SU-DHL-6 (cell line): Measurements from ENCODE around the gene RPS3.

Experiments used
- H2AFZ ChIP-seq: fragments of 200-600 bp; sonication (generic); 2 replicates; pipeline ENCODE4 v1.6.1; 2014; ENCODE audit warnings: low read depth, mild to moderate bottlenecking, moderate library complexity, mixed read lengths, antibody characterized with exemption, low read length; ENCODE audit not compliant: severe bottlenecking
- H3F3A ChIP-seq: fragments of 200-600 bp; shearing (Covaris generic); 2 replicates; pipeline ENCODE4 v1.6.0; 2016; ENCODE audit warnings: antibody characterized with exemption, mild to moderate bottlenecking; ENCODE audit not compliant: insufficient read depth
- H3K27ac ChIP-seq: fragments of 200-600 bp; sonication (generic); 2 replicates; pipeline ENCODE4 v1.5.1; 2016; ENCODE audit warnings: low read depth, mild to moderate bottlenecking, low read length, moderate library complexity, mixed read lengths
- H3K27me3 ChIP-seq: fragments of 200-600 bp; sonication (generic), shearing (Covaris generic); 2 replicates; pipeline ENCODE4 v1.6.0; 2014; ENCODE audit warnings: mild to moderate bottlenecking, low read length
- H3K36me3 ChIP-seq: fragments of 200-600 bp; sonication (generic); 2 replicates; pipeline ENCODE4 v1.6.1; 2014; ENCODE audit warnings: mild to moderate bottlenecking, low read length, mixed read lengths
- H3K4me2 ChIP-seq: fragments of 300-600, 200-600 bp; shearing (Covaris generic), sonication (generic); 2 replicates; pipeline ENCODE4 v1.6.0; 2014; ENCODE audit warnings: low read length, low read depth, mild to moderate bottlenecking; ENCODE audit not compliant: poor library complexity, severe bottlenecking
- H3K4me3 ChIP-seq: fragments of 200-600 bp; sonication (generic); 2 replicates; pipeline ENCODE4 v1.5.1; 2014; ENCODE audit warnings: antibody characterized with exemption, low read length, mild to moderate bottlenecking, mixed read lengths; ENCODE audit not compliant: insufficient read depth, poor library complexity, severe bottlenecking
- H3K79me2 ChIP-seq: fragments of 200-600 bp; sonication (generic); 2 replicates; pipeline ENCODE4 v1.6.1; 2014; ENCODE audit warnings: mild to moderate bottlenecking, low read length, moderate library complexity; ENCODE audit not compliant: insufficient read depth
- H3K9ac ChIP-seq: fragments of 200-600 bp; sonication (generic); 2 replicates; pipeline ENCODE4 v1.7.0; 2014; ENCODE audit warnings: mild to moderate bottlenecking, low read length
- H3K9me2 ChIP-seq: fragments of 200-600 bp; sonication (generic); replicated peaks from 2 replicates; pipeline ENCODE4 v1.6.1; 2014; ENCODE audit warnings: low read length; ENCODE audit not compliant: insufficient read depth
- H3K9me3 ChIP-seq: fragments of 200-600 bp; sonication (generic); 2 replicates; pipeline ENCODE4 v1.6.1; 2014; ENCODE audit warnings: low read length, mixed read lengths; ENCODE audit not compliant: insufficient read depth
- H4K20me1 ChIP-seq: fragments of 200-600 bp; sonication (generic); 2 replicates; pipeline ENCODE4 v1.6.1; 2014; ENCODE audit warnings: low read depth, mild to moderate bottlenecking, antibody characterized with exemption, low read length, moderate library complexity, mixed read lengths
- EZH2phosphoT487 ChIP-seq: fragments of 200-600 bp; sonication (generic), shearing (Covaris generic); conservative IDR thresholded peaks from 2 replicates; pipeline ENCODE4 v1.6.1; 2018; ENCODE audit warnings: mild to moderate bottlenecking, antibody characterized with exemption, low read length, moderate library complexity, mixed read lengths
- TF ChIP-seq, protein P1 (sequence below): fragments of 200-600 bp; sonication (generic); IDR thresholded peaks from one replicate; pipeline ENCODE4 v1.5.1; 2017; ENCODE audit warnings: antibody characterized with exemption, mild to moderate bottlenecking, low read length, moderate library complexity; ENCODE audit not compliant: insufficient read depth, poor library complexity, severe bottlenecking

The RPS3 gene

DNA sequence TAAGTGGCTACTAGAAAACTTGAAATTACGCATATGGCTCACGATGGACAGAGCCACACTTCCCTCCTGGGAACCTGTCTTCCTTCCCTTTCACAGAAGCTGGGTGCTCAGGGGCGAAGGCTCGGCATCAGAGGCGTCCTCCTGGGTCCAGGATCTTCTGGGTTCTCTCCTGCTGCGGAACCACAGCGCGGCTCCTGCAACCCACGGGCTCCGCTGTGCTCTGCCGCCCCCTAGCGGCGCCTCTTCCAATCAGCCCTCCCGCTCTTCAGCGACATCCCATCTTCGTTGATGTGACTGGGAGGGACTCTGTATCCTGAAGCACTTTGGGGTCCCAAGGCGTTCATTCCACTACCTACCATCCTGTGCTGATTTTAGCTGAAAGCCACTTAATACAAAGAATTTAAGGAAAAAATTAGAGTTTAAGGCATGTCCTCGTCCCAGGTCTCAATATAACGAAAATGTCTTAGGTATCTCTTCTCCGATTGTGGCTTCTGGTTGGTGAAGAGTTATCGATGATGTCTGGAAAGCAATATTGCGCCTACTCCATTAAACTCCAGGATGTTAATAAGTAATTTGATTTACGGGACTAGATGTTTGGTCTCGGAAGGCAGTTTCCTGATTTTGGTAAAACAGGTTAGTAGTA lies 14.8 kb upstream of the RPS3 start:
- no peaks in the 10 kb centered on the region for H4K20me1 ChIP-seq
- no peak overlapping the region for H3K27ac ChIP-seq
- no peaks in the 10 kb centered on the region for H3K9me3 ChIP-seq
- H3F3A ChIP-seq: no peaks in the 10 kb centered on the region
- no peak overlapping the region for H3K4me3 ChIP-seq
- no peak overlapping the region for H3K9ac ChIP-seq
- TF ChIP-seq, protein P1, sequence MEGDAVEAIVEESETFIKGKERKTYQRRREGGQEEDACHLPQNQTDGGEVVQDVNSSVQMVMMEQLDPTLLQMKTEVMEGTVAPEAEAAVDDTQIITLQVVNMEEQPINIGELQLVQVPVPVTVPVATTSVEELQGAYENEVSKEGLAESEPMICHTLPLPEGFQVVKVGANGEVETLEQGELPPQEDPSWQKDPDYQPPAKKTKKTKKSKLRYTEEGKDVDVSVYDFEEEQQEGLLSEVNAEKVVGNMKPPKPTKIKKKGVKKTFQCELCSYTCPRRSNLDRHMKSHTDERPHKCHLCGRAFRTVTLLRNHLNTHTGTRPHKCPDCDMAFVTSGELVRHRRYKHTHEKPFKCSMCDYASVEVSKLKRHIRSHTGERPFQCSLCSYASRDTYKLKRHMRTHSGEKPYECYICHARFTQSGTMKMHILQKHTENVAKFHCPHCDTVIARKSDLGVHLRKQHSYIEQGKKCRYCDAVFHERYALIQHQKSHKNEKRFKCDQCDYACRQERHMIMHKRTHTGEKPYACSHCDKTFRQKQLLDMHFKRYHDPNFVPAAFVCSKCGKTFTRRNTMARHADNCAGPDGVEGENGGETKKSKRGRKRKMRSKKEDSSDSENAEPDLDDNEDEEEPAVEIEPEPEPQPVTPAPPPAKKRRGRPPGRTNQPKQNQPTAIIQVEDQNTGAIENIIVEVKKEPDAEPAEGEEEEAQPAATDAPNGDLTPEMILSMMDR: peak; percentile 85
- no peak for TF ChIP-seq EZH2phosphoT487
- H3K36me3 ChIP-seq: no peaks in the 10 kb centered on the region
- H3K79me2 ChIP-seq: no peaks in the 10 kb centered on the region
- no peaks in the 10 kb centered on the region for H3K27me3 ChIP-seq
- no peak overlapping the region for H2AFZ ChIP-seq
- H3K9me2 ChIP-seq: no peaks in the 10 kb centered on the region
- H3K4me2 ChIP-seq: no peak overlapping the region

DNA sequence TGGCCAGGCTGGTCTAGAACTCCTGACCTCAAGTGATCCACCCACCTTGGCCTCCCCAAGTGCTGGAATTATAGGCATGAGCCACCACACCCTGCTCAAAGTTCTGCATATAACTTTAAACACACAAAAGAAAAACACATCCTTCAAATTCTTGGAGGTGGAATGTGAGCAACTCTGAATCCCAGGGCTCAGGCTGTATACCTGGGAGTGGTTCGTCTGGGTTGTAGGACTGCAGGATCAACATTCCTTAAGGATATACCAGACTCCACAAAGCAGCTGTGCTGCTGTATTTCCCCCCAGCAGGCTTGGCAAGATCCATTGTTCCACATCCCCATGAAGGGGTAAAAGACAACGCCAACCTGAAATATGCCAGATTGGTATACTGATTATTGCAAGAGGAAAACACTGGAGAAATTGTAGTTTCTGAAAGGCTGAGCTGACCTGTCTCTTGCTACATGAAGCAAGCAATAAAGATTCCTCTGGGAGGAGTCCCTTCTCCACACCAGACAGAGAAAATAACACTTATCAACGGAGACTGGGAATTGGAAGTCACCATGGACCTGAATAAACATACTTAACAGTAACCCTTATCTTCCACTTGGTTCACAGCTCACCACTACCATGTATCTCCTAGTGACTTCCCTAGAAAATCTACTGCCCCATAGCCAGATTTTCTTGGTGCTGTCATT lies 12.2 kb upstream of the RPS3 start:
- H3K9ac ChIP-seq: no peak overlapping the region
- no peaks in the 10 kb centered on the region for H3K27me3 ChIP-seq
- no peaks in the 10 kb centered on the region for H3K9me3 ChIP-seq
- TF ChIP-seq, protein P1: no peak
- no peak for TF ChIP-seq EZH2phosphoT487
- no peak overlapping the region for H3K27ac ChIP-seq
- H2AFZ ChIP-seq: no peak overlapping the region
- H3F3A ChIP-seq: no peaks in the 10 kb centered on the region
- H4K20me1 ChIP-seq: no peaks in the 10 kb centered on the region
- no peaks in the 10 kb centered on the region for H3K36me3 ChIP-seq
- H3K79me2 ChIP-seq: no peaks in the 10 kb centered on the region
- H3K9me2 ChIP-seq: no peaks in the 10 kb centered on the region
- no peak overlapping the region for H3K4me3 ChIP-seq
- H3K4me2 ChIP-seq: no peak overlapping the region

DNA sequence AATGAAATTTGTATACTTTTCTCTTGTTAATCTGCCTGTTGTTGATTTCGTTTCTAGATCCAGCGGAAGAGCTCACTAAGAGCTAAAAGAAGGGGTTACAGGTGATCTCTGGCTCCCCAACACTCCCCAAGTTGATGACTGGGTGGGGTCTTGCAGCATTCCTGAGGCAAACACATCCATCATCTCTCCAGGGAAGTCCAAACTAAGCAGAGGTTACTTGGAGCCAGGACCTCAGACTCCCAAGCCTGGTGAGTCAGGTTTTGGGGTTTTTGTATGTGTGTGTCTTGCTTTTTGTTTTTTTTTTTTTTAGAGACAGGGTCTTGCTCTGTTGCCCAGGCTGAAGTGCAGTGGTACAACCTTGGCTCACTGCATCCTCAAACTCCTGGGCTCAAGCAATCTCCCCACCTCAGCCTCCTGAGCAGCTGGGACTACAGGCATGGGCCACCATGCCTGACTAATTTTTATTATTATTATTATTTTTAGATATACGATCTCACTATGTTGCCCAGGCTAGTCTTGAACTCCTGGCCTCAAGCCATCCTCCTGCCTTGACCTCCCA lies 11.5 kb upstream of the RPS3 start:
- Histone ChIP-seq H3K79me2 (no peaks in the 10 kb centered on the region), H2AFZ (no peak overlapping the region), H3K9me3 (no peaks in the 10 kb centered on the region), H3K36me3 (no peaks in the 10 kb centered on the region), H3K27me3 (no peaks in the 10 kb centered on the region), H3K9ac (no peak overlapping the region), H4K20me1 (no peaks in the 10 kb centered on the region), H3K4me3 (no peak overlapping the region), H3K4me2 (no peak overlapping the region), H3K9me2 (no peaks in the 10 kb centered on the region), H3F3A (no peaks in the 10 kb centered on the region), H3K27ac (no peak overlapping the region)
- TF ChIP-seq EZH2phosphoT487: no peak
- TF ChIP-seq, protein P1: no peak
